ENCODE measurements around the gene DNAH5. TPM values are rescaled to one million over a fixed set of nuclear protein-coding genes. Genes with fewer than 3 reads are reported as not detected.

Gene DNAH5
- total RNA-seq, 1 experiment from 2014 or later = 9.7 TPM

DNA sequence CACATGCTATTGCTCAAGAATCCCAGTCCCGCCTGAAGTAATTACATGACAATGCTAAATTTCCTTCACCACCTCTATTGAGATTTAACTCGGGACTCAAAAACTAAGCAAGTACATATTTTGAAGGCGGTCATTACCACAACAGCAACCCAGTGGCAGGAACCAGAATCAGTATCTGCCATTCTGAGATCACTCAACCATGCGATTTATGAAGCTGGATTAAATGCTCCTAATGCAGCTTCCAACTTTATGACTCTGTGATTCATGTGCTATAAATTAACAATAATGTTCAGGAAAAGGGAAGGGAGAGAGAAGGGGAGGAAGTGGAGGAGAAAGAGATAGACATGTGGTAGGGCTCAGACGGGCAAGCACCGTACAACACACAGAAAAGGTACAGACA, 194.7 kb downstream of the DNAH5 start:
- H3F3A ChIP-seq (ENCODE audit: insufficient read depth, low read depth) = no peaks in the 10 kb centered on the region
- H3K79me2 ChIP-seq (ENCODE audit: low read depth) = no peaks in the 10 kb centered on the region
- no peak overlapping the region for H3K27ac ChIP-seq
- H3K9me2 ChIP-seq (ENCODE audit: insufficient read depth) = 0 out of 2 replicates have a peak, but pooled peaks cover 3% of the 10 kb centered on the region
- no peaks in the 10 kb centered on the region for H3K9me3 ChIP-seq (ENCODE audit: insufficient read depth, low read depth)
- no peaks in the 10 kb centered on the region for H3K4me1 ChIP-seq (replicated peaks; ENCODE audit: insufficient read depth)
- no peaks in the 10 kb centered on the region for H3K27me3 ChIP-seq (ENCODE audit: insufficient read depth, low read depth)
- H3K4me3 ChIP-seq = no peak overlapping the region
- no peak for DNase-seq
- no peak overlapping the region for H3K4me2 ChIP-seq
- intact Hi-C loops (cut with micrococcal nuclease; ENCODE audit: unreplicated experiment) = no loop called here
- no peak for TF ChIP-seq EZH2 (IDR thresholded peaks at IDR 0.05; ENCODE audit: low read depth)
- TF ChIP-seq, protein P1, sequence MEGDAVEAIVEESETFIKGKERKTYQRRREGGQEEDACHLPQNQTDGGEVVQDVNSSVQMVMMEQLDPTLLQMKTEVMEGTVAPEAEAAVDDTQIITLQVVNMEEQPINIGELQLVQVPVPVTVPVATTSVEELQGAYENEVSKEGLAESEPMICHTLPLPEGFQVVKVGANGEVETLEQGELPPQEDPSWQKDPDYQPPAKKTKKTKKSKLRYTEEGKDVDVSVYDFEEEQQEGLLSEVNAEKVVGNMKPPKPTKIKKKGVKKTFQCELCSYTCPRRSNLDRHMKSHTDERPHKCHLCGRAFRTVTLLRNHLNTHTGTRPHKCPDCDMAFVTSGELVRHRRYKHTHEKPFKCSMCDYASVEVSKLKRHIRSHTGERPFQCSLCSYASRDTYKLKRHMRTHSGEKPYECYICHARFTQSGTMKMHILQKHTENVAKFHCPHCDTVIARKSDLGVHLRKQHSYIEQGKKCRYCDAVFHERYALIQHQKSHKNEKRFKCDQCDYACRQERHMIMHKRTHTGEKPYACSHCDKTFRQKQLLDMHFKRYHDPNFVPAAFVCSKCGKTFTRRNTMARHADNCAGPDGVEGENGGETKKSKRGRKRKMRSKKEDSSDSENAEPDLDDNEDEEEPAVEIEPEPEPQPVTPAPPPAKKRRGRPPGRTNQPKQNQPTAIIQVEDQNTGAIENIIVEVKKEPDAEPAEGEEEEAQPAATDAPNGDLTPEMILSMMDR (conservative IDR thresholded peaks at IDR 0.05) = no peak
- no peak overlapping the region for H2AFZ ChIP-seq
- H3K36me3 ChIP-seq (ENCODE audit: low read depth) = no peaks in the 10 kb centered on the region
- CTCF ChIA-PET = no interaction called here
- no peaks in the 10 kb centered on the region for H4K20me1 ChIP-seq (ENCODE audit: insufficient read depth)
- POLR2A ChIA-PET (ENCODE audit: unreplicated experiment) = no interaction called here
- no TSS peak for BruUV-seq (replicated peaks)

DNA sequence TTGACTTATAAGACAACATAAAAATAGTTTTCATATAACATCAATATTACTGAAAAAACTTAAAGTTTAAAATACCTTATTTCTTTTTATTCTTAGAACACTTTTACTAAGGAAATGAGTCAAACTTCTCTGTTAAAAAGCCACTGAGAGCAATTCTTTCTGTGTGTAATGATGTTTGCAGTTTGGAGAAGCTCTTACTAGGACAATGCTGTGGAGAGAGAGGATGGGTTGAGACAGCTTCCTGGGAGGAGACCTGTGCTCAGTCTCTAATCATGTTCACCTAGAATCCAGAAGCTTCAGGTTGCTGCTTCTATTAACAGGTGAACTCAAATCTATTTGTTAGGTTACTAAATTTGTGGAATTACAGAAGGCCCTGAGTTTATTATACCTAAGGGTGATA, 198.5 kb downstream of the DNAH5 start:
- H3K4me2 ChIP-seq = no peak overlapping the region
- no peaks in the 10 kb centered on the region for H4K20me1 ChIP-seq (ENCODE audit: insufficient read depth)
- no peaks in the 10 kb centered on the region for H3K79me2 ChIP-seq (ENCODE audit: low read depth)
- intact Hi-C loops (cut with micrococcal nuclease; ENCODE audit: unreplicated experiment) = no loop called here
- H2AFZ ChIP-seq = no peak overlapping the region
- H3K9me3 ChIP-seq (ENCODE audit: insufficient read depth, low read depth) = no peaks in the 10 kb centered on the region
- ChIA-PET CTCF (no interaction called here), POLR2A (ENCODE audit: unreplicated experiment) (no interaction called here)
- TF ChIP-seq, protein P1 (conservative IDR thresholded peaks at IDR 0.05) = no peak
- TF ChIP-seq EZH2 (IDR thresholded peaks at IDR 0.05; ENCODE audit: low read depth) = no peak
- no peaks in the 10 kb centered on the region for H3K4me1 ChIP-seq (replicated peaks; ENCODE audit: insufficient read depth)
- H3K27ac ChIP-seq = no peak overlapping the region
- no peaks in the 10 kb centered on the region for H3K36me3 ChIP-seq (ENCODE audit: low read depth)
- no peak overlapping the region for H3K4me3 ChIP-seq
- no TSS peak for BruUV-seq (replicated peaks)
- no peak for DNase-seq
- H3K9me2 ChIP-seq (ENCODE audit: insufficient read depth) = no peaks in the 10 kb centered on the region
- no peaks in the 10 kb centered on the region for H3F3A ChIP-seq (ENCODE audit: insufficient read depth, low read depth)
- no peaks in the 10 kb centered on the region for H3K27me3 ChIP-seq (ENCODE audit: insufficient read depth, low read depth)

DNA sequence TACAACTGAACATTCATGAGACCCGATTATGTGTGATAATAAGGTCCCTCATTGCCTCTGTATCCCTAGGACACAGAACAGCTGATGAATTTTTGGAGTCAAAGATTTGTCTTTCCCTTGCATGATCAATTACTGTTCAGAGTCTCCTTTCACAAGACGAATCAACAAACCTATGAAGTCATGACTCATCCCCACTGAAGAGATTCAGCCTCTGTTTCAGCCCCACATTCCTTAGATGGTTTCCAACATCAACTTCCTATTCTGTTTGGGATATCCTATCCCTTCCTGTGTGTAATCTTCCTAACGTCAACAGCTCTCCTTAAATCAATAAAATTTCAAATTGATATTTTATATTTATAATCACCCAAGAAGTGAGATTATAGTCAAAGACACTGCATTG, 199.0 kb downstream of the DNAH5 start:
- Histone ChIP-seq H3K27me3 (ENCODE audit: insufficient read depth, low read depth) (no peaks in the 10 kb centered on the region), H3K4me1 (replicated peaks; ENCODE audit: insufficient read depth) (no peaks in the 10 kb centered on the region), H3K4me3 (no peak overlapping the region), H3K9me2 (ENCODE audit: insufficient read depth) (no peaks in the 10 kb centered on the region), H3K79me2 (ENCODE audit: low read depth) (no peaks in the 10 kb centered on the region), H4K20me1 (ENCODE audit: insufficient read depth) (no peaks in the 10 kb centered on the region), H3K27ac (no peak overlapping the region), H3K36me3 (ENCODE audit: low read depth) (no peaks in the 10 kb centered on the region), H3F3A (ENCODE audit: insufficient read depth, low read depth) (no peaks in the 10 kb centered on the region), H3K4me2 (no peak overlapping the region), H2AFZ (no peak overlapping the region), H3K9me3 (ENCODE audit: insufficient read depth, low read depth) (no peaks in the 10 kb centered on the region)
- POLR2A ChIA-PET (ENCODE audit: unreplicated experiment) = no interaction called here
- TF ChIP-seq, protein P1 (conservative IDR thresholded peaks at IDR 0.05) = no peak
- TF ChIP-seq EZH2 (IDR thresholded peaks at IDR 0.05; ENCODE audit: low read depth) = no peak
- DNase-seq = no peak
- CTCF ChIA-PET = no interaction called here
- BruUV-seq (replicated peaks) = no TSS peak
- intact Hi-C loops (cut with micrococcal nuclease; ENCODE audit: unreplicated experiment) = no loop called here

Measured in PC-9 (cell line).